Calu3 (cell line): ENCODE data around the gene ALKBH2. TPM values are rescaled to one million over a fixed set of nuclear protein-coding genes. Genes with fewer than 3 reads are reported as not detected.

ENCODE experiments used
- BruUV-seq: library from RNA; stranded (reverse); fragments of 400-500 nt; replicated peaks from 2 replicates; lab custom pipeline; 2021; lab: Mats Ljungman, UMichigan
- CTCF ChIA-PET: fragments of 300-600 bp; sonication (Branson Sonifier 250); formaldehyde crosslinking; loops from one replicate; lab custom pipeline; 2022; ENCODE audit warnings: antibody characterized with exemption; lab: Charles Lee
- DNase-seq: peaks from one replicate; pipeline ENCODE4 v3.0.0; 2022
- H3K27ac Mint-ChIP-seq: one replicate; pipeline ENCODE4 v1.8.0; 2022; ENCODE audit warnings: mixed read lengths; ENCODE audit not compliant: unreplicated experiment
- H3K27me3 Mint-ChIP-seq: one replicate; pipeline ENCODE4 v1.8.0; 2022; ENCODE audit warnings: mixed read lengths; ENCODE audit not compliant: unreplicated experiment
- H3K36me3 Mint-ChIP-seq: one replicate; pipeline ENCODE4 v1.8.0; 2022; ENCODE audit warnings: mild to moderate bottlenecking, moderate library complexity, mixed read lengths; ENCODE audit not compliant: insufficient read depth, unreplicated experiment
- H3K4me1 Mint-ChIP-seq: one replicate; pipeline ENCODE4 v1.8.0; 2022; ENCODE audit warnings: mild to moderate bottlenecking, low read depth, mixed read lengths; ENCODE audit not compliant: unreplicated experiment
- H3K4me3 Mint-ChIP-seq: one replicate; pipeline ENCODE4 v1.8.0; 2022; ENCODE audit warnings: mild to moderate bottlenecking, low read depth, moderate library complexity, mixed read lengths; ENCODE audit not compliant: unreplicated experiment
- H3K9me3 Mint-ChIP-seq: one replicate; pipeline ENCODE4 v1.8.0; 2022; ENCODE audit warnings: low read depth, mixed read lengths; ENCODE audit not compliant: unreplicated experiment
- CTCF ChIP-seq: fragments of 200-600 bp; IDR thresholded peaks from one replicate; pipeline ENCODE4 v1.8.0; 2022; ENCODE audit warnings: antibody characterized with exemption; ENCODE audit not compliant: unreplicated experiment
- intact Hi-C: fragments of 100-400 bp; cut with micrococcal nuclease; formaldehyde crosslinking; loops from one replicate; pipeline ENCODE4 v1.10.0; 2022; ENCODE audit not compliant: unreplicated experiment
- total RNA-seq: library from RNA; stranded (reverse); gene quantifications from 2 replicates; pipeline ENCODE4 v1.2.3, GENCODE V29; 2022

ALKBH2 gene
- total RNA-seq, 1 experiment from 2014 or later, result 43.1 TPM

GRCh38 chr12:109085590-109085989, 7.7 kb downstream of the ALKBH2 start:
- no peak for TF ChIP-seq CTCF
- no peak overlapping the region for H3K4me3 Mint-ChIP-seq
- peaks cover 12% of the 10 kb centered on the region for H3K36me3 Mint-ChIP-seq
- no peak overlapping the region for H3K27ac Mint-ChIP-seq
- no TSS peak for BruUV-seq
- H3K27me3 Mint-ChIP-seq, result no peaks in the 10 kb centered on the region
- H3K9me3 Mint-ChIP-seq, result no peaks in the 10 kb centered on the region
- CTCF ChIA-PET, result no interaction called here
- DNase-seq, result no peak
- intact Hi-C loops, result no loop called here
- H3K4me1 Mint-ChIP-seq, result no peaks in the 10 kb centered on the region

GRCh38 chr12:109084425-109084824, 8.8 kb downstream of the ALKBH2 start:
- no peaks in the 10 kb centered on the region for H3K9me3 Mint-ChIP-seq
- CTCF ChIA-PET, result interaction anchor here (0.7 kb wide), 1 partner anchor 105 kb away, joined by 3 read pairs; no protein-coding TSS in a partner anchor
- no peak overlapping the region for H3K4me3 Mint-ChIP-seq
- H3K36me3 Mint-ChIP-seq, result peaks cover 7% of the 10 kb centered on the region
- H3K4me1 Mint-ChIP-seq, result no peaks in the 10 kb centered on the region
- no peak overlapping the region for H3K27ac Mint-ChIP-seq
- intact Hi-C loops, result no loop called here
- no peak for DNase-seq
- no peak for TF ChIP-seq CTCF
- no TSS peak for BruUV-seq
- H3K27me3 Mint-ChIP-seq, result no peaks in the 10 kb centered on the region

- H3K4me1 Mint-ChIP-seq, result no peaks in the 10 kb centered on the region
- no peaks in the 10 kb centered on the region for H3K9me3 Mint-ChIP-seq
- H3K27ac Mint-ChIP-seq, result no peak overlapping the region
- CTCF ChIA-PET, result no interaction called here
- intact Hi-C loops, result no loop called here
- H3K4me3 Mint-ChIP-seq, result no peak overlapping the region
- DNase-seq, result no peak
- TF ChIP-seq CTCF, result no peak
- H3K36me3 Mint-ChIP-seq, result no peaks in the 10 kb centered on the region
- BruUV-seq, result no TSS peak
- no peaks in the 10 kb centered on the region for H3K27me3 Mint-ChIP-seq
These were observed 10.5 kb downstream of the ALKBH2 start for GRCh38 chr12:109082751-109083150.

- H3K4me3 Mint-ChIP-seq, result no peak overlapping the region
- TF ChIP-seq CTCF, result no peak
- H3K4me1 Mint-ChIP-seq, result no peaks in the 10 kb centered on the region
- H3K9me3 Mint-ChIP-seq, result no peaks in the 10 kb centered on the region
- no peak overlapping the region for H3K27ac Mint-ChIP-seq
- DNase-seq, result no peak
- no TSS peak for BruUV-seq
- CTCF ChIA-PET, result interaction anchor here (0.7 kb wide), 1 partner anchor 106 kb away, joined by 3 read pairs; no protein-coding TSS in a partner anchor
- H3K27me3 Mint-ChIP-seq, result no peaks in the 10 kb centered on the region
- peaks cover 5% of the 10 kb centered on the region for H3K36me3 Mint-ChIP-seq
- intact Hi-C loops, result no loop called here
These were observed 18.4 kb downstream of the ALKBH2 start for GRCh38 chr12:109074866-109075265.
